Heart right ventricle (tissue), 16 donors: Measurements from ENCODE around the gene NEURL4. TPM values are rescaled to one million over a fixed set of nuclear protein-coding genes. Genes with fewer than 3 reads are reported as not detected.

ENCODE experiments used
- ATAC-seq, 8 donors: fragments of 200-7000 bp; cut with Tn5 transposase; one replicate each; pipeline ENCODE4 v1.9.1; 2020; ENCODE audit warnings: mild to moderate bottlenecking in 8 of 8, moderate library complexity in 8 of 8, moderate number of reproducible peaks in 1 of 8
- DNase-seq, 2 donors: peaks; one replicate each; pipeline ENCODE4 v3.0.0-alpha.2; 2020
- H3K27ac ChIP-seq, 10 donors: fragments of 200-600 bp; sonication (generic) in 2 of 10; one replicate each; pipeline versions ENCODE4 v1.5.0 to v1.8.0; 2020 to 2022; ENCODE audit warnings: mild to moderate bottlenecking in 3 of 10
- H3K27me3 ChIP-seq, 7 donors: fragments of 200-600 bp; one replicate each; pipeline ENCODE4 v1.8.0; 2021 to 2022; ENCODE audit warnings: mild to moderate bottlenecking in 2 of 7
- H3K36me3 ChIP-seq, 9 donors: fragments of 200-600 bp; sonication (generic) in 1 of 9; one replicate each; pipeline versions ENCODE4 v1.5.0 to v1.8.0; 2020 to 2022; ENCODE audit warnings: mild to moderate bottlenecking in 2 of 9
- H3K4me1 ChIP-seq, 9 donors: fragments of 200-600 bp; sonication (generic) in 1 of 9; one replicate each; pipeline versions ENCODE4 v1.5.0 to v1.8.0; 2020 to 2022; ENCODE audit warnings: mild to moderate bottlenecking in 4 of 9
- H3K4me3 ChIP-seq, 10 donors: fragments of 200-600 bp; sonication (generic) in 2 of 10; one replicate each; pipeline versions ENCODE4 v1.5.0 to v1.8.0; 2020 to 2022; ENCODE audit warnings: mild to moderate bottlenecking in 7 of 10, moderate library complexity in 2 of 10
- H3K9me3 ChIP-seq, 11 donors: fragments of 200-600 bp in 10 of 11; sonication (generic) in 2 of 11; one replicate each; pipeline versions ENCODE4 v1.5.0 to v1.8.0; 2013 to 2022; ENCODE audit warnings: mild to moderate bottlenecking in 2 of 11, control low read depth in 1 of 11, moderate library complexity in 1 of 11
- CTCF ChIP-seq, 9 donors: fragments of 200-600 bp; sonication (generic) in 2 of 9; IDR thresholded peaks; one replicate each; pipeline versions ENCODE4 v1.5.0 to v1.8.0; 2021 to 2022; ENCODE audit warnings: antibody characterized with exemption in 9 of 9, mild to moderate bottlenecking in 5 of 9, moderate library complexity in 1 of 9
- WGBS, 2 donors: extraction: QIAGEN DNeasy Blood & Tissue Kit; methylation state at CpG; one replicate each; pipeline ENCODE4 v1.1.7; 2013; ENCODE audit warnings: inconsistent platforms in 1 of 2; 5-methylcytosine and 5-hydroxymethylcytosine counted together
- intact Hi-C, 10 donors: fragments of 100-400 bp; cut with DNase I; formaldehyde crosslinking; loops; one replicate each; pipeline versions ENCODE4 v1.11.1 to v1.14.2; 2022
- polyA plus RNA-seq, 2 donors: library from polyadenylated mRNA; stranded (reverse); fragments of 200-250 nt; gene quantifications; one replicate each; pipeline ENCODE4 v1.2.3, GENCODE V29; 2013
- total RNA-seq, 10 donors: library from RNA; stranded (reverse); fragmentation: NEBNext Ultra II Directional in 3 of 10; extraction: Animal tissue kit (Norgen Biotek cat#: 25700) in 3 of 10; gene quantifications; one replicate each; pipeline versions ENCODE4 v1.2.1 to v1.2.4, GENCODE V29; 2021 to 2023
- donor health status: Arrhythmogenic right ventricular cardiomyopathy.
- donor health status: ischemic (EF 13 %, LVEDD 7.1; RV severe dilation, severe dysfunction).
- donor health status: healthy with polysubstance abuse.
- donor health status: DM: no; HTN: yes; CAD: no.
- donor health status: DM: no; HTN: no; CAD: no.
- donor health status: ischemic (EF 25% LVEDD 6.9; RV normal size, moderate dysfunction).
- donor health status: ischemic (EF 25% LVEDD 5.7; RV mildly dilated, moderate dysfunction).
- donor health status: healthy.
- donor health status: DM: yes; HTN: yes; CAD: no.
- donor health status: Ischemic cardiomyopathy.
- donor health status: ischemic (EF 35%, LVEDD 5.7; RV mildly dilated, moderate dysfunction).
- donor health status: nonischemic (EF 11% LVEDD 7.7; RV severe dilation, severe dysfunction).
- donor health status: DM: yes; HTN: yes; CAD: no.
- donor health status: PGD.
- donor health status: ischemic (EF 29% LVEDD 5.4; RV normal size, mild dysfunction).
- donor health status: nonischemic (EF 23%, LVEDD 6.1; RV moderate dilation, normal function).

Gene NEURL4
- total and polyA plus RNA-seq, 12 donors: 21.7 to 55.5 (median 28.7) TPM

GRCh38 chr17:7314719-7315569 is 14.2 kb downstream of the NEURL4 start, which contains the start of gene GPS2:
TSS of gene GPS2 (minus strand) at chr17:7315360. CDS start at chr17:7315052, 308 bp downstream.
- Histone ChIP-seq H3K27me3 (no peaks in the 10 kb centered on the region), H3K4me3 (peak within 1 kb of the TSS; percentile 82 to 100 (median 94)), H3K4me1 (peaks cover 12 to 57% (median 43%) of the 10 kb centered on the region in 9 donors), H3K9me3 (no peaks in the 10 kb centered on the region), H3K27ac (peak within 1 kb of the TSS; percentile 85 to 99 (median 94)), H3K36me3 (peaks cover 0 to 84% (median 59%) of the 10 kb centered on the region in 9 donors)
- TF ChIP-seq CTCF (IDR thresholded peaks at IDR 0.05): no peak
- WGBS, 2 donors: 0% methylated on average over 79 to 95 of the region's 95 CpGs
- ATAC-seq (peak; percentile 82 to 95 (median 92)), DNase-seq (peak; percentile 93 to 95)
- intact Hi-C loops: no loop called here

- no peaks in the 10 kb centered on the region for H3K9me3 ChIP-seq
- 48% methylated on average over 9 of the region's 9 CpGs for WGBS, 2 donors
- no peaks in the 10 kb centered on the region for H3K27me3 ChIP-seq
- H3K4me1 ChIP-seq: peaks cover 12 to 65% (median 52%) of the 10 kb centered on the region in 9 donors
- no peak for TF ChIP-seq CTCF (IDR thresholded peaks at IDR 0.05)
- no peak for ATAC-seq
- H3K36me3 ChIP-seq: peaks cover 0 to 83% (median 54%) of the 10 kb centered on the region in 9 donors
- no peak for DNase-seq
- H3K27ac ChIP-seq: peak overlapping the region in 9 of 10 donors; percentile 85 to 99 (median 95)
- intact Hi-C loops: no loop called here
- peak overlapping the region; percentile 82 to 100 (median 94) for H3K4me3 ChIP-seq
Measured at GRCh38 chr17:7313890-7314718, 15.0 kb downstream of the NEURL4 start.

- no peaks in the 10 kb centered on the region for H3K9me3 ChIP-seq
- peaks cover 0 to 75% (median 53%) of the 10 kb centered on the region in 9 donors for H3K36me3 ChIP-seq
- DNase-seq: no peak
- WGBS, 2 donors: 86% methylated on average over 7 of the region's 7 CpGs
- H3K4me1 ChIP-seq: peaks cover 12 to 69% (median 54%) of the 10 kb centered on the region in 9 donors
- H3K27ac ChIP-seq: peak overlapping the region in 2 of 10 donors; percentile 97 to 98
- no peaks in the 10 kb centered on the region for H3K27me3 ChIP-seq
- no peak for ATAC-seq
- intact Hi-C loops: no loop called here
- TF ChIP-seq CTCF (IDR thresholded peaks at IDR 0.05): peak in 1 of 9 donors; percentile 16
- peak overlapping the region in 1 of 10 donors; percentile 99 for H3K4me3 ChIP-seq
Measured at GRCh38 chr17:7313088-7313889, 15.8 kb downstream of the NEURL4 start.
